Activated CD8-positive, alpha-beta memory T cell treated with anti-CD3 and anti-CD28 coated beads, Interleukin-2, amount 50 U/mL, for 4 hours (primary cell): Measurements from ENCODE around the gene GGACT.

Experiments used
- DNase-seq: peaks from one replicate; pipeline ENCODE4 v3.0.0-alpha.2; 2020

GGACT gene

DNA sequence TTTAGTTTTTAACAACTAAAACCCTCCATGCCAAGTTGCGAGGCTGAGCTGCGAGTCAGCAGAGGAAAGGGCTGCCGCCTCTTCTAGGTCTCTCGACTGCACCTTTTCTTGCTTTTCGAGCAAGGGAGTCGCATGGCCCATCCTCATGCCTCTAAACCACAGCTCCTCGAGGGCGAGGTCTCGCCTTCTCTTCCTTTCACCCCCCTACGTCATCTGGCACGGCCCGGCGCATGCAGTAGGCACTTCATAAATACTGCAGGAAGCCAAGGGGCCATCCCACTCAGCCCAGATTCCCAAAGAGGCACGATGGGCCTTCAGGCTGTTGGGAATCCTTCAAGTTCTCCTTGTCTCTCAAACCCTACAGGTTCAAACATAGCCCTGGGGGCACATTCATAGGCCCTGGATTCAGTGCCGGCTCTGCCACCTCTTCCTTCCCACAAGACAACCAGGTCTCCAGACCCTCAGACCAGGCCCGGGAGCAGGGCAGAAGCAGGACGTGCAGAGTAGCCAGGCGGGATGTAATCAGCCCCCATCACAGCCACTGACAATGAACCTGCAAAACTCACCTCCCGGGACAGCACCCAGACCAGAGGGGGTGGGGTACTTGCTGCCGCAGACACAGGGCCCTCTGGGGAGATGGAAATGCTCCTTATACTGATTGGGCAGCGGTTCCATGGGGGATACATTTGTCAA is 41.7 kb downstream of the GGACT start:
- DNase-seq: no peak

DNA sequence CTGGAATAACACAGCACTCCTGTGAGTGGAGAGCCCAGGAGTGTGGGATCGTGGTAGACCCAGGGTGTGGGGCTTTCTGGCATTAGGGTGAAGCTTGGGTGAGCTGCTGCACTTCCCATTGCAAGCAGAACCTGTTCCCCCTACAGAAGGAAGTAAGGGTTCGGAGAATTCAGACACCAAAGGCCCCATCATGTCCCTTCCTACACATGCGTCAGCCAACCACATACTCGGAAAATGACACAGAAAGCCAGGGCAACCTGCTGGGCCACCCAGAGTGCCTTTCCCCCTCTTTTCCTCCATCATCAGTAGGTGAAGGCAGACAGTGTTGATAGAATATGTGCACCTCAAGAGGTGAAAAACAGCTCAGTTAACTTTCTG is 42.9 kb downstream of the GGACT start:
- no peak for DNase-seq

DNA sequence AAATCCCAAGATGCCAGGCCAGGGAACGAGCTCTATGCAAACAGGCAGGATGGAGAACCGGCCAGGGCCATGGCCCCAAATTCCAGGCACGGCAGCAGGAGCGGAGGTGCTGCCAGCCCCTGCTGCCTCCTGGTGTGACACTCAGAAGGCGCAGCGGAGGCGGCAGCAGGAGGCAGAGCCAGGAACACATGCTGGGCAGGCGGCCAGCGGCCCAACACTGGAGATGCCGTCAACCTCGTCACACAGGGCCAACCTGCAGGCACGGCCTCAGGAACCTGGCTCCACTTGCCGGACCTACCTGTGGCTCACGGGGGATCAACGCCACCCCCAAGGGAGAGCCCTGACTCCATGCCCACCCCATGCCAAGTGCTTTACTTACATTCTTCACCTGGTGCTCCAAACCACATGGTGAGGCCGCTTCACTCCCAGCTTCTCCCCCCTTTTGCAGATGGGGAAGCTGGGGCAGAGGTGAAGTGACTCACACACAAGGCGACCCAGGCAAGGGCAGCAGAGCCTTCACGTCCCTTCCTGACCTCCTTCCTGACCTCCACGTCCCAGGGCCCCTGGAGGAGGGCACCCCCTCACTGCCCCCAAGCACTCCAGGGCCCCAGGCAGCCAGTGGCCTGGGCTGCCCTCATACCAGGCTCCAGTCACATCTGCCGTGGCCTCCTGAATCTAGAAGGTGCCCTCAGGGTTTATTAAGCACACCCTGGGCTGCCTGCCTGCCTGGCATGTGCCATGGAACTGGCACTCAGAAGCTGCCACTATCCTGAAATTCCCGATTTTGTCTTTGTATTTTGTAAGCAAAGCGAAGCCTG is 43.5 kb downstream of the GGACT start:
- no peak for DNase-seq

DNA sequence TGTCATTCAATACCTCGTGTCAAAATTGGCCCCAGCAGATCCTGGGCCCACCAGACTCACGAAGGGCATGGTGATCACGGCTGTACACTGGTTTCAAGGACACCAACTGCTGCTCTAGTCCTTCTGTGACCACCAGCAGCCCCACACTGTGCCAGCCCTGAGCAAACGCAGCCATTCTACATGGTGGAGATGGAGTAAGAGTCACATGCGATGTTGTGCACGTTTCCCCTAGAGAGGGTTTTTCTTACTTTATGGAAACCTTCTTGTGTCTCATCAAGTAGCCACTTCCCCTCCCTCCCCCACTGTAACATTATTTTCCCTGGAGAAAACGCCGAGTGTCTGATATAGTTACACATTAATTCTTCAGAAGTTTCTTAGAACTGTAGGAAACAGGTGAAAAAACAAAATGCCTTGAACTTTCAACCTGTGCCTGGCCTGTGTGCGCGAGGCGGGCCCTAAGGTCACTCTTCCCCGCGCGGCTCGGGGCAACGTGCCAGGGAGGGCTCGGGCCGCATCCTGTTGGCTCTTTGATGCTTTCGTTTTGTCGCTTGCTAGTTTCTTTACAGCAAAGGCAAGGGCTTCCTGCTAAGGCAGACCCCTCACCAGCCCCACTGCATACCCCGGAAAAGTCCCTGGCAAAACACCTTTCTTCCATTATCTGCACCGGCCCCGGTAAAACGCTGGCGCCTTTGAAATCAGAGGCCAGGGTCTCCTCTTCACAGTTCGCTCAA is 44.6 kb downstream of the GGACT start:
- no peak for DNase-seq

DNA sequence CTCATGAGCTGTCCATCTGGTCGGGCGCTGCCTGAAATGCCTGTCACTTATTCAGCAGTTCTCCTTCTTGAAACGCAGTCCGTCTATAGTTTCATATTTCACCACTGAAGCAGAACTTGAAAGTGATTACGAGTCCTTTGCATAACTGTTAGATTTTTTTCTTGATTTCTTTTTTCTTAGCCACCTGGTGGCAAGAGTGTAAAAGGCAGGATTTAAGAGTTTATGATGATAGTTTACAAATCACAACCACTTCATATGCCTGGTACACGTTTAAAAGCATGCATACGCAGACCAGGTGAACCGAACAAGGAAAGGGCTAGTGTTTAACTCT is 45.8 kb downstream of the GGACT start:
- no peak for DNase-seq

DNA sequence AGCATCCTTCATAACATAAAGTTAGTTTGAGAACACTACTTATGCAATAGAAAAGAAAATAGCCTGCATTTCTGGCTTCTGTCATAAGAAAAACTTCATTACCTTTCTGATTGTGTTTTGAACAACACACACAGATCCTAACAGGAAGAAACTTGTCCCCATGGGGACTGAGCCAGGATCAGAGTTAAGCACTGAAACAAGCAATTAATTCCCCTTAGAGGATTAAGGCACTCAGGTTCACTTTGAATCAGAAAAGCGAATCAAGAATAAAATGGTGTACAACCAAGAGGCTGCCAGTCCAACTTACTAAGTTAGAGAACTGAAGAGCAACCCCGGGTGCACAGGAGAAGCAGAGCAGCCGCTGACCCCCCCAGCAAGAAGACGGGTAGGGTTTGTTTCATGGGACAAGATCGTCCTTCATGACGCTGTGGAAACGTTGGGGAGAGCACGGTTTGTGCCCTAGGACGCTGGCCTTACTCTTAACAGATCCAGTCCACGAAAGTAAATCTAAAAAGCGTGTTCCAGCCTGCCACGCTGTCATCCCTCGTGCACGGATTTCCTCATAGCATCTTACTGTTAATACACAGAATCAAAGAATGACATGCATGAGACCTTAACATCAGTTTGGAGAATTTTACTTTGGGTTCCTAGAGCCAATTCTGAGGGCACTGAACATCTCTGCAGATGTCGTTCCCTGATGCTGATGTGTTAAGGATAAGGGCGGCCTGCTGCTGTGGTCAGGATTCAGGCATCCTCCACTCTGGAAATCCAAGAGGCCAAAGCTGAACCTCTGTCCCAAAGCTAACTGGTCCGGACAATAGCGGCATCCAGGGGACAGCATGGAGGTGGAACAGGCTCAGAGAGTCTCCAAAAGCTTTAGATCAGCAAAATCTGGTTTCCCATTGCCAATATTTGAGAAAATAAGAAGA is 46.4 kb downstream of the GGACT start:
- DNase-seq: no peak

DNA sequence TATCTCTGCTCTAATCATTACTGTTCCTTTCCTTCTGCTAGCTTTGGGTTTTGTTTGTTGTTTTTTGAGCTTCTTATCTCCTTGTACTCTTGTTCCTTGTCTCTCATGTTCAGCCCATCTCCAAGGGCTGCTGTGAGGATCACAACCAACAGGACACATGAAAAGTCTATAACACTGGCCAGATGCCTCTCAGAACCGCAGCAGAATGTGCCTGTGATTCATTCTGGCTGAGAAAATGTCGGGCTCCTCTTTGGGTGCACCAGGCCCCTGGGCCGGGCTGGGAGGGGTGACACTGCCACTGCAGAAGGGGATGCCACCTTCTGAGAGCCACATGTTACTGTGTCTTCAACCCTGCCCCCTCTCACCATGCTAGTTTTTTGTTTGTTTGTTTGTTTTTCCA is 48.0 kb downstream of the GGACT start:
- no peak for DNase-seq

DNA sequence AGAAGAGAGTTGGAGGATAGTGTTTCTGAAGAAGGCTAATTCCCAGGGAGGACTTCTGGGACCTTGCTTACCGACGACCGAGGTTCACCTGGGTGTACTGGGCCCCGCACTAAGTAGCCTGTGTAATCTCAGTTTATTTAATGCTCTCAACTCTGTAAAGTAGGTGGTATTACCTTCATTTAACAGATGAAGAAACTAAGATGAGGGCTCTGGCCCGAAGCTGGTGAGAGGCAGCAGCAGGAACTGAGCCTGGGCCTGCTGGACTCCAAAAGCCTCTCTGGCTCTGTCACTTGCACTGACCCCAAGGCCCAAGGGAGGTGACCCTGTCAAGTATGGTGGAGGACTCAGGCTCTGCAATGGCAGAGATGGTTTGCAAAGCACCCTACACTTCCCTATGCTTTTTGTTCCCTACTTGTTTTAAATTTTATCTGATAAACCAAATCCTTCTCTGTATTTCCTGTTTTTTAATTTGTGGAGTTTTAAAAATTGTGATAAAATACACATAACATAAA is 50.6 kb downstream of the GGACT start:
- no peak for DNase-seq

DNA sequence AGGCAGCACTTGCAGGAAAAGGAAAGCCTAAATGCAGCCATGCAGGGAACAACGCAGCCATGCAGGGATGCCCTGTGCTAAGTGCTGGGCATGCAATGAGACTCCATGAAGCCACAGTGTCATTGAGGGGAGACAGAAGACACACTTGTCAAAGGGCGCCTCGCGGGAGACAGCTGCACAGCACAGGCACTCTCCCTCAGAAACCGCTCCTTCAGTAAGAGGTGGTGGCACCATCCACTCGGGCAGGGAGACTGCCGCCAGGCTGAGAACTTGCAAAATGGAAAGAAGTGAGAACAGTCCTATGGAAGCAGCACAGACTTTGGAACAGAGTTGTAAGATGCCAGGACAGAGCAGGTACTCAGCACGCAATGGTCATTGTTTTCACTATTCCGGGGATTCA is 51.1 kb downstream of the GGACT start:
- DNase-seq: no peak

DNA sequence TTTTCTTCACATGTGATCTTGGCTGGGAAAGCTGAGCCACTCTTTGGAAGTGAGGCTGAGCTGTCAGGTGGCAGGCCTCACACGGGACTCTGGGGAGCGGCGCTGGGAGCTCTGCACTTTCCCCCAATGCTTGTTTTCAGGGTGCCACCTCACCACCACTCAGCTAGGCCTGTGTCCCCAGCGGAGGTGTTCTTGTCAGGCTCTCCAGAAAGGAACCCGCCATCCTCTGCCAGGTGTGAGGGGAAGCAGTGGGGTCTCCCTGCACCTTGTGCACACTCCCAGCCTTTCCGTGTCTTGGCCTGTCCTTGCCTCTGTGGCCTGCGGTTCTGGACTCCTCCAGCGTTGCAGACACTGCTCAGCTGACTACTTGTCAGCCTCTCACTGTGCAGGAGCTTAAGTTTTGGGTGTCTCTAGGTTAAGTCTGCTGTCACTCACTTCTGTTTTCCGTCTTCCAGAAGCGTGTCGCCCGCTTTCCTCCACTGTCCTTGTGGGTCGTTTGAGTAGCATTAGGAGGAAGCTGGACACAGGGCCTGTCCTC is 51.9 kb downstream of the GGACT start:
- DNase-seq: no peak

DNA sequence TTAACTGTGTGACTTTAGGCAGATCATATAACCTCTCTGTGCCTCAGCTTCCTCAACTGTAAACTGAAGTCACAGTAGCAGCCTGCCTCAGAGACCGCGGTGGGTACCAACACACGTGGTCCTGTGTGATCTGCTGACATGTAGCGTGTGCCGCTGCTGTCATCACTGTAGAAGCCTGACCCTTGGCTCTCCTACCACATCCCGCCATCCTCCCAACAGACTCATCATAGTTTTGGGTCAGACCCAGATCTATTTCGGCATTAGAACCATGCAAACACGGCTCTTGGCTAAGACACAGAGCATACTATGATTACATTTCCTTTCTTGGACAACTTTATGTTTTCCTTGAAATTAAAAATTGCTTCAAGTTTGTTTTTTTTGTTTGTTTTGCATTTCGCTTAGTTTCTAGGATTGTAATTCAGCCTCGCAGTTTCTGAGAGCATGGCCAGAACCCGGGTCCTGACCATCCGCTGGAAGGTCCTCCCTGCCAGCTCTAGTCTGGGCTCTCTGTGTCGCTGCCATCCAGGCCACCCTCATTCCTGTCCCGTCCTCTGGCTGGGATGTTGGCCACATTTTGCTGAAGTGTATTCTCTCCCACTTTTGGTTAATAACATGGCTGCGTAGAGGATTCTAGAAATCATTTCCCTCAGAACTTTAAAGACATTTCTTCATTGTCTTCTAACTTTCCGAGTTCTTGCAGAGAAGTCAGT is 53.0 kb downstream of the GGACT start:
- DNase-seq: no peak

DNA sequence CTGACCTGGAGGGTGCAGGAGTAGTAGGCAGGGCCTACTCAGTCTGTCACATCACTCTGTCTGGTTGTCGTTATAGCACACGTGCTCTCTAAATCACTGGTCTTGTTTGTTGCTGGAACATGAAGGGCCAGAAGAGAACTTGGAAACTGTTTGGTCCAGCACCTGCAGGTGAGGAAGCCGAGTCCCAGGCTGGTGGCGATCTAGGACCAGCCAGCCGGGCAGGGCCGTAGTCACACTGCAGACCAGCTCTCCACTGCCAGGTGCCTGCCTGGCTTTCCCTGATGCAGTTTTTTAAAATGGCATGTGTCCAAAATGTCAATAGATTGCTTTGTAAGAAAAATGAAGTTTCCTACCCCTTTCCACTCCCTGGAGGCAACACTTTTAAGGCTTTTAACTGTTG is 53.7 kb downstream of the GGACT start:
- no peak for DNase-seq

DNA sequence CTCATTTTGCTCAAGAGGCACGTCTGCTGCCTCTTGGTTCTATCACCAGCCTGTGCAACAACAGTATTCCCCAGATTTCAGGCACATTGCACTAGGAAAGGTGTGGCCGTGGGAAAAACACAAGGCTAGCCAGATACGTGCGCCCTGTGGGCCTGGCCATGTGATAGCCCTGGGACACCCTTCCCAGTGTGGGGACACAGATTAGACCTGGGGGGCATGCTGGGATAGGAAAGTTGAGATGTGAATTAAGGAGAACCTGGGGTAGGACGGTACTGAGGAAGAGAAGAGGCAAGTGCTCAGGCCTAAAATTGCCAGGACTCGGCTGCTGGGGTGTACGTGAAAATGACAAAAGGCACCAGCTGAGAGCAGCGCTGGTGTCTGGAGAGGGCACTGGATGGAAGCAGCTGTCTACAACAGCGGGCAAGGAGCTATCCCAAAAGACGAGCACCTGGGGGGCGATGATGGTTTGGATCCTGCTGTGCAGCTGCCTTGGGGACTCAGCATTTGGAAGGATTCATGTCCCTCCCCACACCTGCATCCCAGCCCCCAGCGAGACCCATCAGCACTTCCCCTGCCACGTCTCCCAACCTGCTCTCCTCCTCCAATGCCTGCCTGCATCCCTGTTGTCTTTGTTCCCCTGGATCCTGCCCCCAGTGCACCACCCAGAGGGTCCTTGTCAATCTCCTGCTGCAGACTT is 54.3 kb downstream of the GGACT start:
- no peak for DNase-seq

DNA sequence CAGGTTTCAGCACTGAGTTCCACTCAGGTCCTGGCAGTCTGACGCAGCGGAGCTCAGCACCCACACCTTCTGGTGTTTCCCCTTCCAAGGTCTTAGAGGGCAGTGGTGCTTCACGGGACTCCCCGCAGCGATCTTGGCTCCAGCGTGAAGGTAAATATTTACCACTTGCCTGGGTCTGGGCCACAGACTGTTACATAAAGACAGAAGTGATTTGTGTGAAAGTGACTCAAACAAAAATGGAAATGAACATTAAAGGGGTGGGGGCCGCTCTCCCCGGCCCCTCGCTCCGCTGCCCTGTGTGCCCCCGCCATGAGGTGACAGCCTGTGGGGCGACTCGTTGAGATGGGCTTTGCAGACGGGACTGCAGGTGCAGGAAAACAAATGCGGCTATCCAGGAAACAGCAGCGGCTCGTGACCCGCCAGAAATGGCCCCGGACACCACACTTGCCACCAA is 55.0 kb downstream of the GGACT start:
- no peak for DNase-seq

DNA sequence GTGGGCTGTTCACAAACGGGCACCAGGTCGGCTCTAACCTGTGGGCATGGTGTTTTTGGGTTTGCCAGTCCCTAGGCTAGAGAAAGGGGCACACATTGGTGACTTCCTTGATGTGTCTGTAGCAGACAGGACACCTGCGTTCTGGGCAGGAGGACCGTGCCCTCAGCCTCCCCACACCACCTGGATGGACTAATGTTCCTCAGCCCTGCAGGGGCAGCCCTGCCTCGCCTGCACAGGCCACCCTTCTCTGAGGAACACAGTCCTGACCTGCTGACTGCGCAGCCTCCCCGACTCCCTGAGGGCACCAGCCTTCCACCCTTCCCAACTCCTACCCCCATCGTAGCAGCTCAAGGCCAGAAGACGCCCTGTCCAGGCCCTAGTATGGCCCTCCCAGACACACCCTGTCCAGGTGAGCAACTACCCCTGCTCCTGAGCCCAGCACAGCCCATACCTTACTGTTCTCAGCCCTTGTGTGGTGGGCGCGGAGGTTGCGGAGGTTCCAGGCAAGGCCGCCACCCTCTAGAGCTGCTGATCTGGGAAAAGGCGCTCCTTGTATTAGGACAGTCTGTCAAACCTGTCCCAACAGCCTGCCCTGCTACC is 55.7 kb downstream of the GGACT start:
- no peak for DNase-seq

DNA sequence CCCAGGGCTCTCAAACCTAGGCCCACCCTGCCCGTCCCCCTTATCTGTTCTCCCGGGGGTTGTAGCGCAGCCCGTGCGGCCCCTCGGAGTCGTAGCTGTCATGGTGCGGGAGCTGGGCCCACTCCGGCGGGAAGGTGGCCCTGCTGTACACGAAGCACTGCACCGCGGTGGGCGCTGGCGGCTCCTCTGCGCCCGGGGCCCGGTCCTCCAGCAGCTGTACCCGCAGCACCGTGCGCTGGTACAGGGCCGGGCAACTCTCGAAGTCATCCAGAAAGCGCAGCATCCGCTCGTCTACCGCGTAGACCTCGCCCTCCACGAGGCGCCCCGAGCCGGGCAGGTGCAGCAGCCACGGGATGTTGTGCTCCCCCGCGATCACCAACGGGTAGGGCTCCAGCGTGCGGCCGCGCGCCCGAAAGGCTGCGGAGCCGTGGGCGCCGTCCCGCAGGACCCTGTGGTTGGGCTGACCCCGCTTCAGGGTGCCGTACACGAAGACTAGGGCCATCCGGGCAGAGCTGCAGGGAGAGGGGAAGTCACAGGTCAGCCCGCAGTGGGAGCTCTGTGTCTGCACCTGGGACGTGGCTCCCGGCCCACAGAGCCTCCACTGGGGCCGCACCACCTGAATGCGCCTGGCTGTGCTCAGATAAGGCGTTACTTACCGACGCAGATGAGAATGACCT is 56.4 kb downstream of the GGACT start:
- no peak for DNase-seq

DNA sequence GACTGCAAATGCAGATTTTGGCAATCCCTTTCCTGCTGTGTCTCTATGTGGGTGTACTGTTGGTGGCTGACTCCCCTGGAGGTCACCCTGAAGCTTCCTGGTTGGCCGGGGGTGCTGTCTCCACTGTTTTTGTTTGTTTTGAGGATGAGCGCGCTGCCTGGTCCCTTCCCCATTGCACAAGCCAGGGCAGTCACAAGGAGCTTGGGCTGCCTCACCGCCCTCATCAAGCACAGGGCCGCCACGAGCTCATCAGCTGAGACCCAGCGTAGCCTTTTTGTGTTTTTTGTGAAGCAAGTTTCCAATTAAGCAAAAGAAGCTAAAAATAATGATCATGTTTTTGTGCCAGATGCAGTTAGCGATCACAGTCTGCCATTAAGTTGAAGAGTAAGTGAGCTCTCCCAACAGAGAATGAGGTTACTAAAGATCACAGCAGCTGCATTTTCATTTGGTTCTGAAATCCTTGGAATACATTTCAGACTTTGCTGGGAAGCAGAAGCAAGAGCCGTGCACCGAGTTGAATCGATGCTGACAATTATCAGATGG is 57.8 kb downstream of the GGACT start:
- no peak for DNase-seq

DNA sequence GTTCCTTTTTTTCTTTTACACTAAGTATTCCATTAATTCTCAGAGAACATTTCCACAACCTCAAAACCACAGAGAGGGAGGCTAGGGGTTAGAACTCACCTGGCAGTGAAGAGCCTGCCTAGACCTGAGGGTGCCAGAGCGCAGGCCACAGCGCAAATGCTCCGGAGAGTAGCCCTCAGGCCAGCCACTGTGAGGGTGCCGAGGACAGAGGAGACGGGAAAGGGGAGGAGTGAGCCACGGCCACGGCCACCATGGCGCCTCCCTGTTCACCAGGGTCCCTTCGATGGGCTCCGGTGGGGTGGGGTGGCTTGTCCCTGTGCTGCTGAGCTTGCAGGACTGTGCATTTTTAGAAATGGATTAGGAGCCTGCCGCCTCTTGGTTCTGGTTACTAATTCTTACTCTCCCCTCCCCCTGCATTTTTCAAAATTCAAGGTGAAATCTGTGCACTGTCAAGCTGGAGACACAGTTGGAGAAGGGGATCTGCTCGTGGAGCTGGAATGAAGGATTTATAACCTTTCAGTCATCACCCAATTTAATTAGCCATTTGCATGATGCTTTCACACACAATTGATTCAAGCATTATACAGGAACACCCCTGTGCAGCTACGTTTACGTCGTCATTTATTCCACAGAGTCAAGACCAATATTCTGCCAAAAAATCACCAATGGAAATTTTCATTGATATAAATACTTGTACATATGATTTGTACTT is 58.8 kb downstream of the GGACT start:
- no peak for DNase-seq

DNA sequence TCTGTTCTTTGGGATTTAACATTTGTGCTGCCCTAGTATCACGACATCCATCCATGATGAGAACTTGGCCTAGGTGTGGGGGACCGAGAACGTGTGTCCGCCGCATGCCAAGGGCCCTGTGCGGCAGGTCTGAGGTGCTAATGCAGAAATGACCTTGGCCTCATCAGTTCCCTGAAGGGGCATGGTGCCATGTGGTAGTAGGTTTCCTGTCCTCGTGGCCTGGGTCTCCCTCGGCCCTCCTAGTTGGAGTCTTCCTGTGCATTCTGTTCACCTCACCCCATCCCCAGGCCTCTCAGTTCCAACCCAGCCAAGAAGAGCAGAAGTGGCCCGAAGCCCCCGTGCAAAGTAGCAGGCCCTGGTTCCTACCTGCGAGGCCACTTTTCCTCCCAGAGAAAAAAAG is 59.8 kb downstream of the GGACT start:
- no peak for DNase-seq
